HG03378 (cell line): ENCODE data around the gene SEMA6A.
A peak's percentile ranks its signal among the peaks of the same experiment; 100 is the strongest.
"Not testable (repeated sequence)": the region's sequence is repeated elsewhere in the genome, so short reads cannot be mapped to it uniquely, and the experiment has no call there.

ENCODE experiments used
- ATAC-seq: cut with Tn5 transposase; IDR thresholded peaks from one replicate; pipeline ENCODE4 v1.9.1; 2021; ENCODE audit warnings: mild to moderate bottlenecking, moderate library complexity; ENCODE audit not compliant: unreplicated experiment

The SEMA6A gene

DNA sequence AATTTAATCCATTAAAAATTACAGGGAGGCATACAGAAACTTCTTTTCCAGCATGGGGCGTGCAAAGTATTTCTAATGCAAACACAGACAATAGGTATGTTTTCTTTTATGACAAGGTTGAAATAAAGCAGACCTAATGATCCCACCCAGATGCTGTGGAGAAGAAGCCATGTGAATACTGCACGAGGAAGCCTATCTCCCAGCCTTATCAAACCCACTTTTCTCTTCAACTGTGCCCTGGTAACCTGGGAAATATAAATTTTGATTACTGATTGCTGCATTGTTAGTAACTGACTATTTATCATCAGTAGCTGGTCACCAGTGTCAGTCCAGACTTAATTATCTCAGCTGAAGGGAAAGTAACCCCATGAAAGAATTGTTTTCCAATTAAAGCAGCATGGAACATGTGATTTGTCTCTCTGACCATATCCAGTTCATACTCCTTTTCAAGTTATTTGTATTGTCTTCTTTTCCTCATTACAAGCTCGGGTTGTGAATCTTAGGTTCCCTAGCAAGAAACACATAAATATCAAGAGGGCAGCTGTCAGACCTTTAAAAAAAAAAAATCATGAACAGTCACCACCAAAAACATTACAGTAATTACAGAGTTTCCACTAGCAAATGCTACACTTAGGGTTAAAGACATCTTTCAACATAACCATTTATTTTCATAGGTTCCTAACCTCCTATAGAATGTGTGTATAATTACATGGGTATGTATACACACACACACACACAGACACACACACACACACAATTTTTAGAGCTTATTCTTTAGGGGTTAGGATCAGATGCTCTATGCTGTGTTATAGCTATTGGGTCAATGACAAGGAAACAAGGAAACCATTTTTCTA lies 50.3 kb downstream of the SEMA6A start:
- no peak for ATAC-seq

DNA sequence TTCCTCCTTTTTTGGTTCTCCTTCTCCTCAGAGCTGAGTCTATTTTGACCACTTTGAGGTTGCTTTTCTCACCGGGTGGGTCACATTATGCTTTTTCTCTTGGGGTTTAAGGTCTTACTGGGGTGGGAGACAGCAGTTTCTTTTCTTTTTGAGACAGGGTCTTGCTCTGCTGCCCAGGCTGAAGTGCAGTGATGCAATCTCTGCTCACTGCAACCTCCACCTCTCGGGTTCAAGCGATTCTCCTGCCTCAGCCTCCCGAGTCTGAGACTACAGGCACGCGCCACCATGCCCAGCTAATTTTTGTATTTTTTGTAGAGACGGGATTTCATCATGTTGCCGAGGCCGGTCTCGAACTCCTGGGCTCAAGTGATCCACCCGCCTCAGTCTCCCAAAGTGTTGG lies 51.4 kb downstream of the SEMA6A start:
- ATAC-seq: not testable (repeated sequence)

GRCh38 chr5:116522356-116523136 lies 52.1 kb downstream of the SEMA6A start:
- ATAC-seq: no peak

DNA sequence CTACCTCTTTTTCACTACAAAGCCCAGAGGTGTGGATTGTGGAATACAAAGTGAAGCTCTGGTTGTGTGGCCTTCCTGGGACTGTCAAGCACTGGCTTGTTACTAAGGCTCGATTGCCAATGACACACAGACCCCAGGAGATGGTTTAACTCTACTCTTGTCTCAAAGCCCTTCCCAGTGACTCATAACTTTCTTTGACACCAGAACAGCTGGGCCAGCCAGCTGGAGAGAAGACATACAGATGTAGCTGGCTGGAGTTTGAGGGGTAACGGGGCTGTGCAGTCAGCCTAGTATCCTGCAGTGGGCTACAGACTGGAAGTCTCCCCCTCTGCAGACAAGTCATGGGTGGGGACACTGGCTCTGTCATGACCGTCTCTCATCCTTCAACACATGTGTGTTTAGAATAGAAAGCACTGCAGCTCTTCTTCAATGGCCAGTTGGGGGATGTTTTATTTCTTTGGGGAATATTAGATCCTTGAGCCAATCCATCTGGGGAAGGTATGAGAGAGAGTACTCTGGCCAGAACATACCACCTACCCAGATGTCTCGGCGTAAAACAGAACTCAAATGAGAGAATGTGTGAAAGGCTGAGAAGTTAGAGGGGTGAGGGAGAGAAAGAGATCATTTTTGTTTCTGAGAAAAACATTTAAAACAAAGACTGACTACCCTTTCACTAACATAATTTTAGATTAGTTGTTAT lies 53.3 kb downstream of the SEMA6A start:
- ATAC-seq: peak; percentile 73

GRCh38 chr5:116520771-116521170 lies 53.9 kb downstream of the SEMA6A start:
- ATAC-seq: no peak

- no peak for ATAC-seq
These were observed 56.2 kb downstream of the SEMA6A start for GRCh38 chr5:116518423-116518822.

DNA sequence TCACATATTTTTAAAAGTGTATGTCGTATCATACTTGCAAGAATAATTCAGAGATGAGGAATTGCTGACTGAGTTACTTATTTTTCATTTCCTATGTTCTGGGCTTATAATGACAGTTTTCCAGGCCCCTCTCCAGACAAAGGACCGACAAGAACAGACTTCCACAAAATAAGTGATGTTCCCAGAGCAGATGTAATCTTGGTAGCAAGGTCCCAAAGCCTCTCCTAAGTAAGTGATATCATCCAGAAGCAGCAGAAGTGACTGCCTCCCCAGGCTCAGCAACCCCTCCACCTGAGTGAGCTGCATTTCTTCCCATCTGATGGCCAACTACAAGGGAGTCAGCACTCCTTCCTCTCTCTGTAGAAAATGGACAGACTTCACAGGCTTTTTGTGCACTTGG lies 57.1 kb downstream of the SEMA6A start:
- no peak for ATAC-seq

DNA sequence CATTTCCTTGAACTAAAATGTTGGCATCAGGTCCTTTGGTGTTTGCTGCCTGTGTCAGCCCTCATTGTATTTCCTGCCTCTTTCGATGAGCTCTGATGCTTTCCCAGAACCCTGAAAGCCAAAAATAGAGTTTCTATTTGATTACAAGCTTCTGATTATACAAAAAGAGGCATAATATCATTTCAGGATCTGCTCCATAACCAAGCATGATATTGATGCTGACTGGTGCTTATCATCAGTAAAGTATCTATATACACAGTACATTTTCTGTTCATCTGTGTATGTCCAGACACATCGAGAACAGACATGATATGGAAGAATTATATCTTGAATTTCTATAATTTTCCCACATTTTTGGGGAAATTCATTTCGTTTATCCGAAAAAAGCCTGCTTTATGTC lies 58.6 kb downstream of the SEMA6A start:
- ATAC-seq: no peak

DNA sequence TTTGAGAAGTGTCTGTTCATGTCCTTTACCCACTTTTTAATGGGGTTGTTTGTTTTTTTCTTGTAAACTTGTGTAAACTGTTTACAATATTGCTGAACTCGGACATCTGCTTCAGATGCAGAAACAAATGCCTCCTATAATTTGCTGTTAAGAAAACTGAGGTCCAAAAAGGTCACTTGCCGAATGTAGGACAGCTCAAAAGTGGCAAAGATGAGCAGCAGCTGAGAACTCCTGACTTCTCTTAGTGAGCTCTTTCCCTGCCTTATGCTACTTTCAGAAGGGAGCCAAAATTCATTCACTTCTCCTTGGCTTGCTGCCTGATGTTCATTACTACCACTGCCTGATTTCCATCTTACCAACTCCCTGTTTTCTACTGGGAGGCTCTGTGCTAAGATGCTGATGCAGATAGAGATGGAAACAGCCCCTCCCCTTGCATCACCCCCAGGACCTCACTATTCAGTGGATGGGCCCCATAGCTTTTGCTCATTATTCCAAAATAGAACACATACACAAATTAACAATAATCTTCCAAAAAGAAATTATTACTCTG lies 60.1 kb downstream of the SEMA6A start:
- ATAC-seq: no peak

DNA sequence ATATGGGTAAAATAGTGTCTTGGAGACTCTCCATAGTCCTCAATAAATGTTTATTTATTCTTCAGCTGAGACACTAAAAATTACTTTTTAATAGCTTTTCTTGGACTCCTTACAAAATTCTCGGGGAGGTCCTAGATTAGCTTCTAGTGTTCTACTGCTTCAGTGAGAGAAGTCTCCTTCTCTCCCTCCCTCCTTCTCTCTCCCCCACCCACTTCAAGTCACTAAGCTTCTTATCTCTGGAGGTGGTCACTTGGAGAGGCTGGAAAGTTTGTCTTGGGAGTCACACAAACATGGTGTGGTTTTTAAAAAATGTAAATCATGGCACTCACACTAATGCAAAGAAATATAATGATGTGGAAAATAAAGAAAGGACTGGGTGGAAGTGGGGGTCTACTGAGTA lies 64.1 kb downstream of the SEMA6A start:
- no peak for ATAC-seq

DNA sequence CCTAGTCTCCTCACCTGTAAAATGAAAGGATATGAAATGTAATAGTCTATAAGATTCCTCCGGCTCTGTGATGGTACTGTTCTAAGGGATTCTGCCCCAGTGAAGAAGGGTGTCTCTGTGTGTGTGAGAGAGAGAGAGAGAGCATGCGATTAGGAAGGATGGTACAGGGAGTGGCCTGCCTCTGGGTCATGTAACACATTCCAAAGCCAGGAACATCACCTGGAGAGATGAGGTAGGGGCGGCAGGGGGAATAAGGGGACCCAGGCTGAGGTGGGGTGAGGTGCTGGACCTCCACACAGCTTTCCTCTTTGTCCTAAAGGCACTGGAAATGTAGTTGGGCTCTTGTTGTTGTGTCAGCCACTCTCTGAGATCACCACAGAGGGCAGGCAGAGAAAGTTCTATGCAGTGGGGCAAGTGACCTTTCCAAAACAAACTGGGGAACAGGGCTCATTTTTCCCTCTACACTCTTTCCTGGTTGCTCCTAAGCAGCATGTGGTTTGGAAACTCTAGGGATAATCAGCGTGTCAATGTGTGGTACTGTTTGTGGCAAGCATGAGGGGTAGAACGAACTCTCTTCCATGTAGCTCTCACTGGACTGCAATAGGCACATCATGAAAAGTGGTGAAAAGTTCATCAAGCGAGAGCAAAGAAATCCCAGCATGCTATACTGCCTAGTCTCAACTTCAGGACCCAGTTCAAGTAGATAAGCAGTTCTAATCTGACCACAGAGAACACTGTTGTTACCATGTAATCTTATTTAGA lies 65.0 kb downstream of the SEMA6A start:
- ATAC-seq: no peak

DNA sequence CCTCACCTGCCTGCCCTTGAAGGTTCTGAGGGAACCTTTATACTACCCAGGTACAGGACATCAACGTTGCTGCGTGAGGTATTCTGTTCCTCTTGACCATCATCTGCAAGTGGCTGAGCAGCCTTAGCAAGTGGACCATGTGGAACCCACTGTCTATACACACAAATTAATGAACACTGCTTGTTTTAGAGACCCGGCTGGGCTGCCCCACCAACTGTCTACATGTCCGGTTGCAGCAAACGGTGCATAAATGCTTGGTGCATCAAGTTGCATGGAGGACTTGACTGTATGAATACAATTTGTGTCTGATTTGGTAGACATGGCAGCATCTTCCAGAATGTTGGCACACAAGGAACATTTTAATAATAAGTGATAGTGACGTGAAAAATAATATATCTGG lies 65.8 kb downstream of the SEMA6A start:
- no peak for ATAC-seq

DNA sequence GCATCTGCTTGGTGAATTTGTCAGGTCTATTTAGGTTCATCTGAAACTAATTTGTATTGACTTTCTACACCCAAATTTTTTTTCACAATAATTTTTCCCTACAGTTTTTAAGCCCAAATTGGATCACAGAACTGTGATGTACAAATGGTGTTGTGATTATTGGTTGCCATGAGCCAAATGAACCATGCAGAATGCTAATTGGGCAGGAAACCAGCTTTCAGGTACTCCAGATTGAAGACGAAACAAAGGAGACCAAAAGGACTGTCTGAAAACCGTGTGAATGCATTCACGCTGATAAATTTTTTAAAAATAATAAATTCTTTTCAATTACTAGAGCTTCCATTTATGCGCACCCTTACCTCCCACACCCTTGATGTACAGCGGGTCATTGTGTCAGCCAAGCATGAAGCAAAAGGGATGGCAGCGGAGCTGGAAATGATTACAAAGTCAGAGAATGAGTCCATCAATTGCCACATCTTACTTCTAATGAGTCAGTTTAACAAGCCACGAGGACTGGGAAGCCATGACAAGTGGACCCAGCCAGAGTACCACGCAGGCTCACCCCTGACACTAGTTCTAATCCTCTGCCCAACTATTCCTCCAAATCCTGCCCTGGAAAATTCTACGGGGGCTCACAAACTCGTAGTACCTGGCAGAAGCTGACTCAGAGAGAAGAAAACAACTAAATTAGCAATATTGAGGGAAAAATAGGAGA lies 66.5 kb downstream of the SEMA6A start:
- no peak for ATAC-seq

DNA sequence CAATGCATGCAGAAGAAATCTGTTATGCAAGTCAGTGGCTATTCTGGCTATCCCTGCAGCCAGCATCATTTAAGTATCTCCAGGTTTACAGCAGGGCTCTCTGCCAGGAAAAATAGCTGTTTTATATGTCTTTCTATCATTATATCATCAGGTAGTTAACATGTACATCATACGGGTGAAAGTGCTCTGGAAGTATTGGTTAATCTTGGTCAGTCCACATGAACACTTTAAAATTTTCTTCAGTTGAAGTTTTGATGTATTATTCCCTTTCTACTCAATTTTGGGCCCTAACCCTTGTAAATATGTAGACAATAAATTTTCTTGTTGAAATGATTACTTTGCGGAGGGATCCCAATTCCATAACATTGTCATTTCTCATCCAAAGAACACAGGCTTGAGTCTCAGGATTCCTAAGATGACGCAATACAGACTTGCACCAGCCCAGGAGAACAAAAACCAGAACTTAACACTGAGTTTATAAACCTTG lies 67.5 kb downstream of the SEMA6A start:
- ATAC-seq: no peak

- ATAC-seq: no peak
These were observed 68.1 kb downstream of the SEMA6A start for GRCh38 chr5:116506488-116506887.

DNA sequence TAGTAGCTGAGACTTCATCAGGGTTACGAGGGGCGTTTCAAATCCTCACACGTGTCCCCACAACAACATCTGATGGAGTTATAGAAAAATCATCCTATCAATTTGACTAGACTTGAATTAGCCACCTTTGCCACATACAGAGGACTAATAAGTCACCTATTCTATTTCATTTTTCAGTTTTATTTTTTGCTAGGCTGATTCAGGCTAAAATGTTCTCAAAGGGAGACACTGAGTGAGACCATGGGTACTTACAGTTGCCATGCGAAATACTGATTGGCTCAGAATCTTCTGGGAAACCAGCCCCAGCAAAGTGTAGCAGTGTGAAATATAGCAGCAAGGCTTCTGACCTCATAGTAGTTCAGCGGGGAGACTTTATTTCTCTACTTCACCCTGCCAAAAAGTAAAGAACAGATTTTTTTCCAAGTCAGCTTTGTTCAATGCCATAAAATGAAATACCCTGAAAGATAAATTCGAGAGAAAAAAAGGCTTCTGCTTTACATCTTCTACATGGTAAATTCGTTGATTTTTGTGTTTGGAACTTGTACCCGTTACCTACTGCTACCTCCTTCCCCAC lies 69.9 kb downstream of the SEMA6A start:
- ATAC-seq: no peak

- ATAC-seq: no peak
These were observed 72.0 kb downstream of the SEMA6A start for GRCh38 chr5:116502616-116503015.

DNA sequence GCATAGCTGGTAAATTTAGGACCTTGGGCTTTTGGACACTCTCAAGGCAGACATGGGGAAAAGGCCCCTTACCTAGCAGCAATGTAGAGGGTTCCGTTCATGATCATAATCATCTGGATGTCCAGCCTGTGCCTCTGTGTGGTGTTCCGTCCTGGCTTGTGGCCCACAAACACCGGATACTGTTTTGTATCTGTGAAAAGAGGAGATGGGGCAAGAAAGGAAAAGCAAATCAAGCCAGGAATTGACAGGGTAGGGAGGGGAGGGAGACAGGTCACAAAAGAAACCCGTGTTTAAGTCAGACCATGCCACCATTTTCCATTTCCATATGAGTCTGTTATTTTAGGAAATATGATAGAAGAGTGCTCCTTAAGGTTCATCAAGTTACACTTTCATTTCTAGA lies 72.5 kb downstream of the SEMA6A start:
- ATAC-seq: no peak

- no peak for ATAC-seq
These were observed 76.0 kb downstream of the SEMA6A start for GRCh38 chr5:116498503-116499048.
